Neural crest cell (in vitro differentiated cells): ENCODE data around the gene OSBPL9. TPM values are rescaled to one million over a fixed set of nuclear protein-coding genes. Genes with fewer than 3 reads are reported as not detected.

Experiments
- DNase-seq: peaks from one replicate; pipeline ENCODE4 v3.0.0; 2021; ENCODE audit warnings: low read depth, mixed read lengths, low spot score
- H3K27ac Mint-ChIP-seq: one replicate; pipeline ENCODE4 v1.8.0; 2021; ENCODE audit warnings: mild to moderate bottlenecking, mixed read lengths; ENCODE audit not compliant: unreplicated experiment
- H3K27me3 Mint-ChIP-seq: 2 replicates; pipeline ENCODE4 v1.8.0; 2021; ENCODE audit warnings: low read depth, mild to moderate bottlenecking, mixed read lengths
- H3K36me3 Mint-ChIP-seq: 2 replicates; pipeline ENCODE4 v1.8.0; 2021; ENCODE audit warnings: low read depth, mild to moderate bottlenecking, mixed read lengths
- H3K4me1 Mint-ChIP-seq: 2 replicates; pipeline ENCODE4 v1.8.0; 2021; ENCODE audit warnings: mixed read lengths
- H3K4me3 Mint-ChIP-seq: one replicate; pipeline ENCODE4 v1.8.0; 2021; ENCODE audit warnings: mild to moderate bottlenecking, mixed read lengths
- H3K9me3 Mint-ChIP-seq: 2 replicates; pipeline ENCODE4 v1.8.0; 2021; ENCODE audit warnings: mixed read lengths
- CTCF ChIP-seq: fragments of 200-600 bp; sonication (generic); conservative IDR thresholded peaks from 2 replicates; pipeline ENCODE4 v1.5.0; 2021; ENCODE audit warnings: antibody characterized with exemption, mild to moderate bottlenecking
- total RNA-seq: library from RNA; stranded (reverse); gene quantifications from 2 replicates; pipeline ENCODE4 v1.2.1, GENCODE V29; 2021

OSBPL9 gene
- total RNA-seq, 1 donor from 2014 or later: 76.7 TPM

GRCh38 chr1:51752073-51752948 is 135.4 kb downstream of the OSBPL9 start:
- Mint-ChIP-seq H3K36me3 (peaks cover 13% of the 10 kb centered on the region), H3K27ac (peak overlapping the region; percentile 43), H3K4me1 (no peaks in the 10 kb centered on the region), H3K4me3 (no peak overlapping the region), H3K9me3 (peaks cover 3% of the 10 kb centered on the region), H3K27me3 (no peaks in the 10 kb centered on the region)
- no peak for TF ChIP-seq CTCF
- DNase-seq: no peak

- peaks cover 13% of the 10 kb centered on the region for H3K36me3 Mint-ChIP-seq
- H3K4me3 Mint-ChIP-seq: no peak overlapping the region
- no peaks in the 10 kb centered on the region for H3K27me3 Mint-ChIP-seq
- no peak for TF ChIP-seq CTCF
- no peaks in the 10 kb centered on the region for H3K4me1 Mint-ChIP-seq
- DNase-seq: no peak
- peaks cover 3% of the 10 kb centered on the region for H3K9me3 Mint-ChIP-seq
- H3K27ac Mint-ChIP-seq: no peak overlapping the region
Measured at GRCh38 chr1:51753969-51754368, 137.1 kb downstream of the OSBPL9 start.

GRCh38 chr1:51754666-51755065 is 137.8 kb downstream of the OSBPL9 start:
- Mint-ChIP-seq H3K4me3 (no peak overlapping the region), H3K27ac (no peak overlapping the region), H3K9me3 (peaks cover 3% of the 10 kb centered on the region), H3K36me3 (peaks cover 13% of the 10 kb centered on the region), H3K4me1 (no peaks in the 10 kb centered on the region), H3K27me3 (no peaks in the 10 kb centered on the region)
- TF ChIP-seq CTCF: no peak
- no peak for DNase-seq

- Mint-ChIP-seq H3K4me3 (no peak overlapping the region), H3K9me3 (peaks cover 3% of the 10 kb centered on the region), H3K4me1 (no peaks in the 10 kb centered on the region), H3K27me3 (no peaks in the 10 kb centered on the region), H3K27ac (no peak overlapping the region), H3K36me3 (peaks cover 13% of the 10 kb centered on the region)
- no peak for DNase-seq
- TF ChIP-seq CTCF: no peak
Measured at GRCh38 chr1:51755437-51755836, 138.5 kb downstream of the OSBPL9 start.

- DNase-seq: no peak
- H3K27me3 Mint-ChIP-seq: no peaks in the 10 kb centered on the region
- H3K4me3 Mint-ChIP-seq: no peak overlapping the region
- H3K27ac Mint-ChIP-seq: no peak overlapping the region
- no peaks in the 10 kb centered on the region for H3K4me1 Mint-ChIP-seq
- peaks cover 12% of the 10 kb centered on the region for H3K36me3 Mint-ChIP-seq
- no peak for TF ChIP-seq CTCF
- H3K9me3 Mint-ChIP-seq: peaks cover 3% of the 10 kb centered on the region
Measured at GRCh38 chr1:51756290-51756689, 139.4 kb downstream of the OSBPL9 start.
